Activated CD4-positive, alpha-beta T cell treated with anti-CD3 and anti-CD28 coated beads for 36 hours (primary cell): ENCODE measurements around the gene MEGF11. TPM values are rescaled to one million over a fixed set of nuclear protein-coding genes. Genes with fewer than 3 reads are reported as not detected.
A peak's percentile ranks its signal among the peaks of the same experiment; 100 is the strongest.
"Not testable (repeated sequence)": the region's sequence is repeated elsewhere in the genome, so short reads cannot be mapped to it uniquely, and the experiment has no call there.

Experiments used
- ATAC-seq: fragments of 200-7000 bp; cut with Tn5 transposase; one replicate; pipeline ENCODE4 v1.10.0; 2021; ENCODE audit warnings: mild to moderate bottlenecking, moderate library complexity
- CTCF ChIA-PET: fragments of 350-600 bp; sonication (Branson Sonifier 250); formaldehyde crosslinking; loops from one replicate; lab custom pipeline; 2021; ENCODE audit warnings: antibody characterized with exemption; lab: Charles Lee
- POLR2A ChIA-PET: fragments of 350-600 bp; sonication (Branson Sonifier 250); formaldehyde crosslinking; loops from one replicate; lab custom pipeline; 2021; ENCODE audit warnings: antibody characterized with exemption, inconsistent platforms; lab: Charles Lee
- DNase-seq: peaks from one replicate; pipeline ENCODE4 v3.0.0-alpha.2; 2020
- H3K27ac Mint-ChIP-seq: one replicate; pipeline ENCODE4 v1.8.0; 2021; ENCODE audit warnings: mixed read lengths
- H3K27me3 Mint-ChIP-seq: one replicate; pipeline ENCODE4 v1.8.0; 2021; ENCODE audit warnings: mixed read lengths
- H3K36me3 Mint-ChIP-seq: one replicate; pipeline ENCODE4 v1.8.0; 2021; ENCODE audit warnings: low read depth, mixed read lengths
- H3K4me1 Mint-ChIP-seq: one replicate; pipeline ENCODE4 v1.8.0; 2021; ENCODE audit warnings: mixed read lengths
- H3K4me3 Mint-ChIP-seq: one replicate; pipeline ENCODE4 v1.8.0; 2021; ENCODE audit warnings: mild to moderate bottlenecking, moderate library complexity, mixed read lengths
- H3K9me3 Mint-ChIP-seq: one replicate; pipeline ENCODE4 v1.8.0; 2021; ENCODE audit warnings: low read depth, mixed read lengths
- intact Hi-C, 2 experiments: fragments of 100-400 bp; cut with DNase I in 1 of 2; cut with micrococcal nuclease in 1 of 2; formaldehyde crosslinking; loops; one replicate each; pipeline versions ENCODE4 v1.14.2 to v1.15.1; 2022 to 2024; cut with DNase I, micrococcal nuclease
- total RNA-seq, 2 experiments: library from RNA; stranded (reverse); gene quantifications; one replicate each; pipeline ENCODE4 v1.2.3, GENCODE V29; 2021

The MEGF11 gene
- total RNA-seq, 2 experiments from 2014 or later: not detected

DNA sequence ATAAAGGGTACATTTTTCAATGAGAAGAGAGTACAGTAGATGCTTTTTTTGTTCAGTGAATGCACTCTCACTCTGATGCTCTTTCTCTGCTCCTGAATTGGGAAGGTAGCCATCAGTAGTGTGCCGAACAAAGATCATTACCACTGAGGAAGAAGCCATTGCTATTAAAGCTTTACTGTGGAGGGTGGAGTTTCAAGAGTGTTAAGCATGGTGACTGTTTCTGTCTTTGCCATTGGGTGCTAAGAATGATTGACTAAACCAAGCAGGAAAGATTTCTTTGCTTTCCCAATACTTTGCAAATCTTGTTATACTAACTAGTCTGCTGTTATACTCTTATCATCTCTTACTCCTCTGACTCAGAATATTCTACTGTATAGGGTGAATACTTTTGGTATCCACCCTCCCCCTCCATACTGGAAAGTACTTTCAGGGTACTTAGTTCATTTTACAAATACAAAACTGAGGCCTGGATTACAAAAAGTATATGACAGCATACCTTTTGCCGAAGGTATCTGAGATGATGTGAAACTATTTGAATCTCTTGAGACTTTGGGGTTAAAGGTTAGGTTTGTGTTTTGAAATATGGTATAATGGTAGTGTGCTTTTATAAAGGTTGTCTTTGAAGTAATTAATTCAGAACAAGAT, 382.5 kb downstream of the MEGF11 start:
- ChIA-PET CTCF (interaction anchor here (0.6 to 3.2 kb wide), 5 partner anchors 8 to 534 kb away, joined by 3 to 18 read pairs (median 3); partner anchors contain the start of gene INTS14), POLR2A (interaction anchor here (0.8 to 2.7 kb wide), 2 partner anchors 78 to 566 kb away, joined by 3 to 17 read pairs; partner anchors contain the start of gene RNU5B-1)
- Mint-ChIP-seq H3K27ac (peak overlapping the region; percentile 91), H3K36me3 (peaks cover 12% of the 10 kb centered on the region), H3K27me3 (no peaks in the 10 kb centered on the region), H3K4me3 (peak overlapping the region; percentile 99), H3K4me1 (peaks cover 38% of the 10 kb centered on the region), H3K9me3 (no peaks in the 10 kb centered on the region)
- ATAC-seq: peak; percentile 30
- intact Hi-C loops: loop anchor here (2.0 to 5.0 kb wide), 3 partner anchors 16 to 516 kb away; partner anchors contain the start of gene MAP2K1 (in 1 of the 2)
- DNase-seq: no peak

DNA sequence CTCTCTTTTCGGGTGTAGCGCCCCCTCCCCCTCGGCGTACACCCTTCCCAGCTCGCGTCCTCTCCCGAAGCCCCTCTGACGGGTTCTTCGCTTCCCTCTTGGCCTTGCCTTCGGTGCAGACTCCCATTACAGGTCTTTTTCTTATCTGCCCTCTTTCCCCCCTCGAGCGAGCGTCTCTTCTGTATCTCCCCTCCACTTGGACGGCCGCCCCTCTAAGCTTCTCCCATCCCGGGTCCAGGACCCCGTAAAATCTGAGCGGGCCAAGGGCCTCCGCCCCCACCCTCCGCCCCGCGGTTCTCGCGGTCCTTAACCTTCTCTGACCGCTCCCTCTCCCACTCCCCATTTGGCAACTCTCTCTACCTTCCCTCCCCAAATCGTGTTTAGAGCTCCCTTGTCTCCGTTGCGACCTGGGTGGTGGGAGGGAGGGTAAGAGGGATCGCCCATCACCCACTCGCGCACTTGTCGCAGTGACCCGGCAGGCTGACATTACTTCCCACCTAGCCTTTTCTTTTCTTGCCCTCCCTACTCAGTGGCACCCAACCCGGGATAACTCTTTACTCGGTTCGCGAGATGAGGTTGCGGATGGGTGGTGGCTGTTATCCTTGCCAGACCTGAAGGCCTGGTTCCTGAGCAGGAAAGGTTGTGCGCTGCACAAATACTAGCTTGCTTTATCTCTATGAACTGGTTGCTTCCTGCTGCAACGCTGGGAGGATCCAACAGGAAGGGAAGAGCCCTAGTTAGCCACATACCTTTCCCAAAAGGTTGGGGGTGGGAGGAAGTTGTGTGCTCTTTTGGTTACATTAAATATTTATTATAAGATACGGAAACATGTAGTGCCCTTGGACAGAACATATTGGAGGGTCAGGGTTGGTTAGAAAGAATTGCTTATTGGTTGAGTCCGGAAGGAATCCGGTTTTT, 383.3 kb downstream of the MEGF11 start:
- Mint-ChIP-seq H3K27me3 (no peaks in the 10 kb centered on the region), H3K9me3 (no peaks in the 10 kb centered on the region), H3K36me3 (peaks cover 12% of the 10 kb centered on the region), H3K4me3 (peak overlapping the region; percentile 99), H3K27ac (peak overlapping the region; percentile 91), H3K4me1 (peaks cover 33% of the 10 kb centered on the region)
- intact Hi-C loops: loop anchor here (1.0 to 5.0 kb wide), 16 partner anchors 17 to 627 kb away; partner anchors contain the start of genes DENND4A (in 2 of the 2), DIS3L (in 1 of the 2), DPP8 (in 1 of the 2) and HACD3 (in 1 of the 2)
- ATAC-seq (peak; percentile 2), DNase-seq (peak; percentile 41)
- CTCF ChIA-PET: interaction anchor here (0.6 to 3.2 kb wide), 12 partner anchors 8 to 534 kb away, joined by 3 to 18 read pairs (median 4); partner anchors contain the start of genes DENND4A and INTS14
- POLR2A ChIA-PET: interaction anchor here (0.6 to 2.7 kb wide), 11 partner anchors 8 to 662 kb away, joined by 3 to 17 read pairs (median 5); partner anchors contain the start of genes DENND4A, INTS14 and RNU5B-1

DNA sequence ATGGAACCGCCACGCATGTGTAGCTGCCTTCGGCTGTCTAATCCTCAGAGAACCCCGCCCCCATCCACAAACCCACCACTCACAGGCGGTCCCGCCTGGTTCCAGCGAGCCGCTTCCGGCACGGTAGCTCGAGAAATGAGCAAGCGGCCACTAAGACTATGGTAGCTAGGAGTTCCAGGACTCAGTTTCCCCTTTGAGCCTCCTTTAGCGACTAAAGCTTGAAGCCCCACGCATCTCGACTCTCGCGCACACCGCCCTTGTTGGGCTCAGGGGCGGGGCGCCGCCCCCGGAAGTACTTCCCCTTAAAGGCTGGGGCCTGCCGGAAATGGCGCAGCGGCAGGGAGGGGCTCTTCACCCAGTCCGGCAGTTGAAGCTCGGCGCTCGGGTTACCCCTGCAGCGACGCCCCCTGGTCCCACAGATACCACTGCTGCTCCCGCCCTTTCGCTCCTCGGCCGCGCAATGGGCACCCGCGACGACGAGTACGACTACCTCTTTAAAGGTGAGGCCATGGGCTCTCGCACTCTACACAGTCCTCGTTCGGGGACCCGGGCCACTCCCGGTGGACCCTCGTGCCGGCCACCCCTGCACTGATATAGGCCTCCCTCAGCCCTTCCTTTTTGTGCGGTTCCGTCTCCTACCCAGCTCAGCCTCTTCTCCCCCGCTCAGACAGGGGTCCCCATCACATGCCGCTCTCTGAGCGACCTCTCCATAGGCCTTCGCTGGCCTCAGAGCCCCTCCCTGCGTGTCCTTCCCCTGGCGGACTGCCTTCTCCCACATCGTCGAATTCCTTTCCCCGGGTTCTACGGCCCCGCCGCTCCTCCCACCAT, 384.2 kb downstream of the MEGF11 start, which contains the start of gene RAB11A:
Gene RAB11A, plus strand, starts transcription at position 366 of the 828 bp plus-strand sequence. Its CDS starts 95 bp downstream, at position 461.
- DNase-seq: peak; percentile 97
- Mint-ChIP-seq H3K27me3 (no peaks in the 10 kb centered on the region), H3K27ac (peak within 1 kb of the TSS; percentile 91), H3K4me1 (peaks cover 30% of the 10 kb centered on the region), H3K4me3 (peak within 1 kb of the TSS; percentile 99), H3K9me3 (no peaks in the 10 kb centered on the region), H3K36me3 (peaks cover 10% of the 10 kb centered on the region)
- CTCF ChIA-PET: interaction anchor here (0.5 to 3.2 kb wide), 15 partner anchors 9 to 258 kb away, joined by 3 to 18 read pairs (median 3); partner anchors contain the start of genes DENND4A and INTS14
- intact Hi-C loops: loop anchor here (1.0 to 5.0 kb wide), 13 partner anchors 18 to 628 kb away; partner anchors contain the start of genes DENND4A (in 2 of the 2), DIS3L (in 1 of the 2), DPP8 (in 1 of the 2) and HACD3 (in 1 of the 2)
- peak; percentile 92 for ATAC-seq
- POLR2A ChIA-PET: interaction anchor here (0.6 to 2.7 kb wide), 12 partner anchors 9 to 661 kb away, joined by 3 to 17 read pairs (median 5); partner anchors contain the start of genes DENND4A, INTS14 and RNU5B-1

DNA sequence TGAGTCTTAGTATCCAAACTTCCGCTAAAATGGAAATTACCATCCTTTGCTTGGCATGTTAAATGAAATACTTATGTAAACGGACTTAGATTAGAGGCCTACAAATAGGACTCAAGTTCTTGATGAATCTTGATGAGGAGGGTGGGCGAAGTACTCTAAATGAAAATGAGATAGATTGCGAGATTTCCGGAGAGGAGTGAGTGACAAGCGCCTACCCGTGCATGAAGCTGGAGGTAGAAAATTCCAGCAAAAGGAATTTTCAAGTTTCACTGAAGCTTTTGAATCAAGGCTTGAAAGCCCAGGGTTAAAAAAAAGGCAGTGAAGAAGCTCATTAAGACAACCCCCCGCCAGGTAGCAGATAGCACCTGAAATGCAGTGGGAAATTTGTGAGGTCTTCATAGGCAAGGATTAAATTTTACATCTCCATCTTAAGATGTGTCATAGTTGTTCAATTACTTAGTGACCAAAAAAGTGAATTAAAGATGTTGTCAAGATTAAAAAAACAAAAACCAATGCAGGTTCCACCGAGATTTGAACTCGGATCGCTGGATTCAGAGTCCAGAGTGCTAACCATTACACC, 384.9 kb downstream of the MEGF11 start:
- peak overlapping the region; percentile 91 for H3K27ac Mint-ChIP-seq
- DNase-seq (no peak), ATAC-seq (no peak)
- H3K4me3 Mint-ChIP-seq: peak overlapping the region; percentile 99
- intact Hi-C loops: loop anchor here (1.0 to 5.0 kb wide), 13 partner anchors 19 to 629 kb away; partner anchors contain the start of genes DENND4A (in 2 of the 2), DIS3L (in 1 of the 2), DPP8 (in 1 of the 2) and HACD3 (in 1 of the 2)
- ChIA-PET POLR2A (interaction anchor here (0.8 to 2.7 kb wide), 11 partner anchors 9 to 564 kb away, joined by 3 to 17 read pairs (median 5); partner anchors contain the start of genes DENND4A, INTS14 and RNU5B-1), CTCF (interaction anchor here (0.5 to 3.2 kb wide), 14 partner anchors 8 to 257 kb away, joined by 3 to 18 read pairs (median 3); partner anchors contain the start of genes DENND4A and INTS14)
- peaks cover 27% of the 10 kb centered on the region for H3K4me1 Mint-ChIP-seq
- H3K36me3 Mint-ChIP-seq: peaks cover 9% of the 10 kb centered on the region
- H3K9me3 Mint-ChIP-seq: no peaks in the 10 kb centered on the region
- no peaks in the 10 kb centered on the region for H3K27me3 Mint-ChIP-seq

DNA sequence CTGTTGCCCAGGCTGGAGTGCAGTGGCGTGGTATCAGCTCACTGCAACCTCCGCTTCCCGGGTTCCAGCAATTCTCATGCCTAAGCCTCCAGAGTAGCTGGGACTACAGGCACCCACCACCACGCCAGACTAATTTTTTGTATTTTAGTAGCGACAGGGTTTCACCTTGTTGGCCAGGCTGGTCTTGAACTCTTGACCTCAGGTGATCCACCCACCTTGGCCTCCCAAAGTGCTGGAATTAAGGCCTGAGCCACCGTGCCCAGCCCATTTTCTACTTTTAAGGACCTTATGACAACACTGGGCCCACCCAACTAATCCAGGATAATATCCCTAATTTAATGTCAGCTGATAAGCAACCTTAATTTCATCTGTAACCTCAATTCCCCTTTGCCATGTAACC, 385.6 kb downstream of the MEGF11 start:
- H3K4me3 Mint-ChIP-seq, H3K27ac Mint-ChIP-seq, ATAC-seq, DNase-seq, H3K9me3 Mint-ChIP-seq, POLR2A ChIA-PET, H3K27me3 Mint-ChIP-seq, H3K36me3 Mint-ChIP-seq: not testable (repeated sequence)
- peaks cover 26% of the 10 kb centered on the region for H3K4me1 Mint-ChIP-seq
- CTCF ChIA-PET: interaction anchor here (0.8 to 1.0 kb wide), 2 partner anchors 10 to 31 kb away, joined by 3 to 4 read pairs; no protein-coding TSS in a partner anchor
- intact Hi-C loops: loop anchor here (2.0 to 5.0 kb wide), 8 partner anchors 36 to 629 kb away; partner anchors contain the start of genes HACD3 (in 1 of the 2), RNU5B-1 (in 1 of the 2), SNAPC5 (in 1 of the 2) and TIPIN (in 1 of the 2)

DNA sequence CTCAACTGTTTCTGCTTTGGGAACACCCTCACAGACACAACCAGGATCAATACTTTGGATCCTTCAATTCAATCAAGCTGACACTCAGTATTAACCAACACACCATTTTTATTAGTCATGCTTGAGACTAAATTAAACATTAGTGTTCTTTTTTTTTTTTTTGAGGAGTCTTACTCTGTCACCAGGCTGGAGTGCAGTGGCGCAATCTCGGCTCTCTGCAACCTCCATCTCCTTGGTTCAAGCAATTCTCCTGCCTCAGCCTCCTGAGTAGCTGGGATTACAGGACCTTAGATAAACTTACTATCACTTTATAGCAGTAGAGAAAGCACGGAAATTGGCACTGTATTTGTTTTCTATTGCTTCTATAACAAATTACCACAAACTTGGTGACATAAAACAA, 386.3 kb downstream of the MEGF11 start:
- no peaks in the 10 kb centered on the region for H3K9me3 Mint-ChIP-seq
- H3K4me3 Mint-ChIP-seq: no peak overlapping the region
- H3K4me1 Mint-ChIP-seq: peaks cover 23% of the 10 kb centered on the region
- H3K27ac Mint-ChIP-seq: no peak overlapping the region
- H3K27me3 Mint-ChIP-seq: no peaks in the 10 kb centered on the region
- no peak for ATAC-seq
- CTCF ChIA-PET: interaction anchor here (1.0 kb wide), 1 partner anchor 9 kb away, joined by 3 read pairs; no protein-coding TSS in a partner anchor
- POLR2A ChIA-PET: no interaction called here
- DNase-seq: no peak
- peaks cover 9% of the 10 kb centered on the region for H3K36me3 Mint-ChIP-seq
- intact Hi-C loops: loop anchor here (5.0 kb wide), 3 partner anchors 35 to 630 kb away; partner anchors contain the start of genes HACD3 (in 1 of the 2) and SNAPC5 (in 1 of the 2)

DNA sequence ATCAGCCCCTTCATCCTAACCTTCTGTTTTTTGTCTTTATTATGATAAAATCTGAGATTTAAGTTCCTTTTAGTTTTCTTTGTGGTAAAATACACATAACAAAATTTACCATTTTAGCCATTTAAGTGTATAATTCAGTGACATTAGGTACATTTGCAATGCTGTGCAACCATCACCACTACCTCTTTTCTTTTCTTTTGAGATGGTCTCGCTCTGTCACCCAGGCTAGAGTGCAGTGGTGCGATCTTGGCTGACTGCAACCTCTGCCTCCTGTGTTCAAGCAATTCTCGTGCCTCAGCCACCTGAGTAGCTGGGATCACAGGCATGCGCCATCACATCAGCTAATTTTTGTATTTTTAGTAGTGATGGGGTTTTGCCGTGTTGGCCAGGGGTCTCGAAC, 390.4 kb downstream of the MEGF11 start:
- intact Hi-C loops: no loop called here

DNA sequence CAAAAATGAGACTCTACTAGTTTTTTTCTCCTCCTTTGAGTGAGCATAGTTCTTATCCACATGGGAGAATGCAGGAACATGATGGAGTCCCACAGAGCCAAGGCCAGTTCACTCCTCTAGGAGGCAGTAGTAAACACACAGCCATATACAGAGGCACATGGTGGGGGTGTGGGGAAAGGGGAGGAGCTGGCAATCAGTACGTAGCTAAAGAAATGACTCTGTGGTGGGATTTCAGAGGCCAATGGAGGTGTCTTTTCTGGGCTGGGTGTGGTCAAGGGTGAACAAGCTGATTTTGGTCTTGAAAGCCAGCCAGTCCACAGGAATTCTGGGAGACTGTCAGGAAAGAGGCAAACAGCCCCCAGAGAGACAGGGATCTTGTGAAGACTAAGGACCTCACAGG, 390.9 kb downstream of the MEGF11 start:
- intact Hi-C loops: no loop called here
- DNase-seq (peak; percentile 85), ATAC-seq (peak; percentile 99)
- Mint-ChIP-seq H3K36me3 (no peaks in the 10 kb centered on the region), H3K27ac (no peak overlapping the region), H3K27me3 (no peaks in the 10 kb centered on the region), H3K4me1 (peaks cover 15% of the 10 kb centered on the region), H3K4me3 (no peak overlapping the region), H3K9me3 (no peaks in the 10 kb centered on the region)
- ChIA-PET CTCF (interaction anchor here (0.5 to 2.6 kb wide), 22 partner anchors 8 to 493 kb away, joined by 3 to 15 read pairs (median 3); partner anchors contain the start of gene INTS14), POLR2A (interaction anchor here (0.6 to 1.0 kb wide), 2 partner anchors 96 to 558 kb away, joined by 4 to 5 read pairs; partner anchors contain the start of gene RNU5B-1)

More for the DNA sequence above, 390.4 kb downstream of the MEGF11 start:
- no peaks in the 10 kb centered on the region for H3K27me3 Mint-ChIP-seq
- no peak overlapping the region for H3K27ac Mint-ChIP-seq
- H3K4me1 Mint-ChIP-seq: peaks cover 12% of the 10 kb centered on the region
- DNase-seq (no peak), ATAC-seq (no peak)
- POLR2A ChIA-PET: interaction anchor here (0.6 to 1.0 kb wide), 2 partner anchors 97 to 559 kb away, joined by 4 to 5 read pairs; partner anchors contain the start of gene RNU5B-1
- CTCF ChIA-PET: interaction anchor here (0.5 to 2.6 kb wide), 20 partner anchors 8 to 492 kb away, joined by 3 to 15 read pairs (median 4); partner anchors contain the start of gene INTS14
- H3K36me3 Mint-ChIP-seq: no peaks in the 10 kb centered on the region
- H3K9me3 Mint-ChIP-seq: no peaks in the 10 kb centered on the region
- H3K4me3 Mint-ChIP-seq: no peak overlapping the region
